ENCODE data around the gene CNGA3.

- TF ChIP-seq CTCF (IDR thresholded peaks at IDR 0.05; ENCODE audit: low read depth, low read length) (no peak), EZH2phosphoT487 (IDR thresholded peaks at IDR 0.05; ENCODE audit: low read depth) (no peak)
Observed at GRCh38 chr2:98390571-98391476, 44.6 kb downstream of the CNGA3 start.

All from OCI-LY3 (cell line).